ENCODE measurements around the gene PRKAG2.

PRKAG2 gene

GRCh38 chr7:151866028-151866427 lies 10.9 kb downstream of the PRKAG2 start:
- DNase-seq (ENCODE audit: low spot score): no peak

- DNase-seq (ENCODE audit: low spot score): no peak
Measured at GRCh38 chr7:151865070-151865670, 11.7 kb downstream of the PRKAG2 start.

DNA sequence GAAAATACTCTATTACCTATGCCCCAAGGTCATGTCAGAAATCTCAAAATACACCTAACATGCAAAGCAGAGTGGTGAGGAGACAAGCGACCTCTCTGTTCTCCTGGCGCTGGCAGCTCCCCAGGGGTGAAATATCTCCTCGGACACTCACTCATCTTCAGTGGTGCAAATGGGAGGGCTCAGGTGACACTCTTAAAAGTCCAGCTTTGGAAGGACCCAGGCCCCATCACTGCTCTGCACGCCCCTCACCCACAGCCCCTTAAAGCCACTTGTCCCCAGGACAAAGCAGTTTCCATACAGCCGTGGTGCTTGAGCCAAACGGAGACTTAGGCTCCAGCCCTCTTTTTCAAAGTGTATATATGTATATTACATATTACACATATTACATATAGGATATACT lies 12.4 kb downstream of the PRKAG2 start:
- DNase-seq (ENCODE audit: low spot score): no peak

DNA sequence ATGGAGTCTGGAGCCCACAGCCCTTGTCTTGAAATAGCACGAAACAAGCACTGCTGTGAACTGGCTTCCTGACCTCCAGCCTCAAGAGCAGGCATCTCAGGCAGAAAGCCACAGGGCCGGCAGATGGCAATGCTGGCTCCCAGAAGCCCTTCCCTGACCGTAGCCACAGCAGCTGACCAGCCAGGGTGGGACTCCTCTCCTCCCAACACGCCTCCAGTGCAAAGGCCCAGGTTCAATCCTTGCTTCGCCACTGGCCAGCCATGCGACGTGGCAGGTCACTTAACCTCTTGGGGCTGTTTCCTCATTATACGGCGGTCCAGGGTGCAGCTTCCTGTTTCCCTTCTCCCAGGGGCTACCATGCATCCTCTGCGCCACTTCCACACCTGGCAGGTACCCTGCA lies 12.8 kb downstream of the PRKAG2 start:
- DNase-seq (ENCODE audit: low spot score): no peak

DNA sequence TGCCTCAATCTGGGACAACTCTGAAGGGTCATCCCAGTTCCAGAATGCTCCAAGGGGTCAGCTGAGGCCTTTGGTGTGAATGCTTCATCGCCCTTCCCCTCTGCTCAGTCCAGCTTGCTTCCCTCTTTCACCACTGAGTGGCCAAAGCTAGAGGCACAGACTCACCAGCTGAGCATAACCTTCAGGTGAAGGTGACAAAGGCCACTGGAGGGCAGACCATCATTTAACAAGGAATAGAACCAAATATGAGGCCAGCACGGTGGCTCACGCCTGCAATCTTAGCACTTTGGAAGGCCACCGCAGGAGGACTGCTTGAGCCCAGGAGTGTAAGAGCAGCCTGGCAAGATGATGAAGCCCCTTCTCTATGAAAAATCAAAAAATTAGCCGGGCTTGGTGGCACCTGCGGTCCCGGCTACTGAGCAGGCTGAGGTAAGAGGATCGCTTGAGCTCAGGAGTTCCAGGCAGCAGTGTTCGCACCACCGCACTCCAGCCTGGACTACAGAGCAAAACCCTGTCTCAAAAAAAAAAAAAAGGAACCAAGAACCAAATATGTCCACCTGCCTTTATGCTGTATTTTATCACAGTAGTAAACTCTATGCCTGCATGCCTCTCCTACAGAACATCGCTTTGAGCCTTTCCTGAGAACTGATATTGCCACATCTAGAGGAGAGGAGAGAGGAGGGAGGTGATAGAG lies 13.4 kb downstream of the PRKAG2 start:
- DNase-seq (ENCODE audit: low spot score): no peak

DNA sequence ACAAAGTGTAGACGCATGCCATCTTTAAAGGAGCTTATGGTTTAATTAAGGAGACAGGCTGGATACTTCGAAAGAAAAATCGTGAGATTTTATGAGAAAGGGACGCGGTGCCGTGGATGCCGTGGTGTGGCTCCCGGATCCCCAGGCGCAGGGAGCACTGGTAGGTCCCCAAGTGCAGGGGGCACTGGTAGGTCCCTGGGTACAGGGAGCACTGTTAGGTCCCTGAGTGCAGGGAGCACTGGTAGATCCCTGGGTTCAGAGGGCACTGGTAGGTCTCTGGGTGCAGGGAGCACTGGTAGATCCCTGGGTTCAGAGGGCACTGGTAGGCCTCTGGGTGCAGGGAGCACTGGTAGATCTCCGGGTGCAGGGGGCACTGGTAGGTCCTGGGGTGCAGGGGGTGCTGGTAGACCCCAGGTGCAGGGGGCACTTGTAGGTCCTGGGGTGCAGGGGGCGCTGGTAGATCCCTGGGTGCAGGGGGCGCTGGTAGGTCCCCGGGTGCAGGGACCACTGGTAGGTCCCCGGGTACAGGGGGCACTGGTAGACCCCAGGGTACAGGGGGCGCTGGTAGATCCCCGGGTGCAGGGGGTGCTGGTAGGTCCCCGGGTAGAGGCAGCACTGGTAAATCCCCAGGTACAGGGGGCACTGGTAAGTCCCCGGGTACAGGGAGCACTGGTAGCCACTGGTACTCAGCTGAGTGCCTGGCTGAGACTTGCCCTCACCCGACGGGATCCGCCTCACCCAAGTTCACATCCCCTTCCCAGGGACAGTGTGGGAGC lies 14.1 kb downstream of the PRKAG2 start:
- no peak for DNase-seq (ENCODE audit: low spot score)

DNA sequence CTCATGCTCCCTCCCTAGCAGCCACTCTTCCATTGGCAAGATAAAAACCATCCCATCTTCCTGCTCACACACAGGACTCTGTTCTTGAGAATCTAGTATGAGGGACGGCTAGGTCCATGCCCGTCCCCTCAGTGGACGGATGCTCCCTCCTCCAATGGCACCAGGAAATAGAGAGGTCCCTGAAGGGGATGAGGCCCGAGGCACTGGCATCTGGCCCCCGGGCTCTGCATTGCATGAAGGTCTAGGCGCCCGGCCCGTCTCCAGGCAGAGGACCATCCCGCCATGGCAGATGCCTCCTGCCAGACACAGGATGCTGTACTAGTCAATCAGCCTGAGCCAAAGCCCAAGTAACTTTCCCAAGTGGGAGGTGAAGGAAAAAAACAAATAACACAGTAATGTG lies 15.0 kb downstream of the PRKAG2 start:
- DNase-seq (ENCODE audit: low spot score): no peak

GRCh38 chr7:151860771-151861170 lies 16.1 kb downstream of the PRKAG2 start:
- DNase-seq (ENCODE audit: low spot score): no peak

DNA sequence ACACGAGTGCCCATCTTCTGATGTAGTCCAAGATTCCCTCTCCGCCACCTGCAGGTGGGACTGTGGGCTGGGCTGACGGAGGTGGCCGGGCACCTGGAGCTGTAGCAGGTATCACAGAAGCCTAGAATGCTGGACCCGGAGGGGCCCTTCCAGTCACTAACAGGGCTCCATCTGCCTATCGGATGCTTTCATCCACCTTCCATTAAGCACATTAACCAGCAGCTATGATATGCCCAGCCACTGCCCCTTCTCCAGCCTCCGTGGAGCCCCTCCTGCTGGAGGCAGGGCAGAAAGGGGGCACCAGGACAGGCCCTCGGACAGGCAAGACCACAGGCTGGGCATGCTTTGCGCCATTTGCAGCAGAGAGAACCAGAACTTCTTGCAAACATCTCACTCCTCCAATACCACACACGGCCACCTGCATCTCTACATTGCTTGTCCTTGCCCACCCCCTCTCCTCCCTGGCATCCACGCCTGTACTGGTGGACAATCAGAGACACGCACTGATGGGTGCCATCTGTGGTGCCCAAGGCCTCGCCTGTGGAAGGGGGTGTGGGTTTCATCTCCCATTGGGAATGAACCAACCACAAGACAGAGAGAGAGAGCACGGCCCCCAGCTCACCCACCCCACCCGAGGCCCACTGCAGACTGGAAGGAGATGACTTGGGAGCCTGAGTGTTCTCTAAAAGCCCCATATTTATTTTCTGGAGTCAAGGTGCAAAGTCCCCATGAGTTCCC lies 16.8 kb downstream of the PRKAG2 start:
- DNase-seq (ENCODE audit: low spot score): no peak

- no peak for DNase-seq (ENCODE audit: low spot score)
Measured at GRCh38 chr7:151859111-151859947, 17.6 kb downstream of the PRKAG2 start.

- no peak for DNase-seq (ENCODE audit: low spot score)
Measured at GRCh38 chr7:151858456-151858855, 18.5 kb downstream of the PRKAG2 start.

GRCh38 chr7:151857866-151858450 lies 19.0 kb downstream of the PRKAG2 start:
- DNase-seq (ENCODE audit: low spot score): no peak

DNA sequence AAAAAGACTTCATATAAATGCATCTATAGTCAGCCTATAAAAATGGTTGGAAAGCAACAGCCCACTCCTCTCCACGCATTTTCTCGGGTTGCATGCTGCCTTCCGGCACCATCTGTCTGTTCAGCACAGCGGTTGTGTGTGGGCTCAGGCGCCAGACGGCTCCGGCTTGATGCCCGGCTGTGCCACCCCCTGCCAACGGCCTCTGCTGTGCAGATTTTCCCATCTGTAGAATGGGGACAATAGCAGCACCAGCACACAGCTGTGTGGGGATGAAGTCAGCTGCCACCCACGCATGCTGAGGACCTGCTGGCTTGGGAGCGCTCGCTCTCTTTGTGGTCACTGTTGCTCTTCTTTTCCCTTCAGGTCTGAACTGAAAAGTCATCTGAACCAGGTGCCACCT lies 19.5 kb downstream of the PRKAG2 start:
- no peak for DNase-seq (ENCODE audit: low spot score)

DNA sequence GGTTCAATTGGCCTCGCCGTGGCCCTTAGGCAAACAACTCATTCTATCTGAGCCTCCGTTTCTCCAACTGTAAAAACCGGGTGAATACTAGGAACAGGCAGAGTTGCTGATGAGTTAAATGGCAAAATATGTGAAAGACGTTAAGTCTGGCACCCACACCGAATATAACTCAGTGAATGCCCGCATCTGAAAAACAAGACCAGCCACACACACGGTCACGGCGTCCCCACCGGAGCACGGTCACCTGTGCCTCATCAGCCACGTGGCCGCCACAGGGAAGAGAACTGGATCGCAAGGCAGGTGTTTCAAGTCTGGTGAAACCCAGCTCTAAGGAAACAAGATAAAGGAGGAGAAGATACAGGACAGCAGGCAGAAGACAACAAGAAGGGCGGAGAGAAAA lies 20.4 kb downstream of the PRKAG2 start:
- DNase-seq (ENCODE audit: low spot score): no peak

DNA sequence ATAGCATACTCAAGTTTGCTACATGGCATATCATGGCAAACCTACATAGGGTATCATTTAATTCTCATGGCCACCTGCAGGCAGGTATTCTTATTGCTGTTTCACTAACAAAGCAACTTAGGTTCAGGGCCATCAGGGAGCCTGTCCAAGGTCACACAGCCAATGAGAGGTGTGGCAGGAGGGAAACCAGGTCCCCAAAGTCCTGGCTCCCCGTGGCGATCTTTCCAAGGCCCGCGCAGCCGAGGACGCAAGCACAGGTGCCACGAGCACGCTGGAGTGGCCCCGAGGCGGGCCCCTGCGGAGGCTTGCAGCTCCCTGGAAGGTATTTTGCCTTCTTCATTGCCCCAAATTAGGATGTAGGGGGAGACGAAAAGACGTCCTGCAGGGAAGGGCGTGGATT lies 20.8 kb downstream of the PRKAG2 start:
- DNase-seq (ENCODE audit: low spot score): no peak

GRCh38 chr7:151854720-151855071 lies 22.2 kb downstream of the PRKAG2 start:
- no peak for DNase-seq (ENCODE audit: low spot score)

GRCh38 chr7:151853896-151854719 lies 22.8 kb downstream of the PRKAG2 start:
- peak; percentile 64 for DNase-seq (ENCODE audit: low spot score)

DNA sequence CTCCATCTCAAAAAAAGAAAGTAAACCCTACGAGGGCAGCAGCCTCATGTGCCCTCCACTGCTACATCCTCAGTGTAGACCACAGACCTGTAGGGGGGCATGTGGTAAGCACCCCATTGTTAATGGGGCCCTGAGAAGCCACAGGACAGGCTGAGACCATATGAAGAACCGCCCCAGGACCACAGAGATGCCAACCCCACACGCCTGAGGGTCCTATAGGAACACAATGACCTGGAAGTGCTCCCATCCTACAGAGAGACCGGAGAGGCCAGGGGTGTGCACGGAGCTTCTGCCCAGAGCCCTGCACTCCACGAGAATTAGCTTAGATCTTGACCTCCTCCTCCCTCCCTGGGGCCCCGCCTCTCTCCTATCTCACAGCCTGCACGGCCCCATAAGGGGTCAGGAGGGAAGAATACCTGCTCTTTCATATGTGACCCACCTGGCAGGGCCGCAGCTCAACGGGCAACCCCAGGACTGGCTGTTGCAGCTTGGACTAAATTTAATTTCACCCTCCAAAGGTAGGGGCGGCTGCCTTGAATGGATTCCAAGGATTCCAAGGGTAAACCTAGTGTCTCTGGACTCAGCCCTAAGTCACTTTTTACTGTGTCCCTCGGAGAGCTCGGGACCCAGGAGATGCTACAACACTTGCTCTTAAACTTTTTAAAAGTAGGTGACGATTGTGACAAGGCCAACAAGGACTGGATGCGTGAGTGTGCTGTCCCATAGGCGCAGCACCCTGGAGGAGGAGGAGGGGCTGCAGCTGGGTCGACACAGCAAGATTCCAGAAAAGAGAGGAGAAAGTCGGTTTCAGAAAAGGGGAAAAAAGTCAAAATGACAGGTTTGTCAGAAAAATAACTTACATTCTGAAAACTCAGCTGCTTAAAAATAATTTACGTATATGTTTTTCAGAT lies 24.2 kb downstream of the PRKAG2 start:
- DNase-seq (ENCODE audit: low spot score): no peak

DNA sequence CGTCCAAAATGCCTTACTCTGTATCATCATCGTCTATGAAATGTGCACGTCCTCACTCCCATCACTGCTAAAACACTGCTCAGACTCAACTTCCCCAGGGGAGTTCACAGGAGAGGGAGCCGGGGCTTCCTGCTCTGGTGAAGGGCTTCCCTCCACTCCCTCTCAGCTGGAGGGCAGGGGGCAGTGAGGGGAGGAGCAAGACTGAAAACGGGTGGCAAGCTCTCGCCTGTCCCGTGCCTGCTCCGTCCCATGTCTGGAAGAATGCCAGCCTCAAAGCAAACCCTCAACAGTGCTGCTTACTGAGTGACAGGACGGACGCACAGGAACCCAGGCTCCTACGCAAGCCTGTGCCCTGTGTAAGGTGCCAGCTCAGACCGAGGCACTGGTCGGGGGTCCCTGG lies 25.1 kb downstream of the PRKAG2 start:
- no peak for DNase-seq (ENCODE audit: low spot score)
